SK-N-SH (cell line): ENCODE measurements around the gene PLOD3.

Experiments used
- CTCF ChIP-seq: fragments of 200-600 bp; sonication (generic); IDR thresholded peaks from 2 replicates; pipeline ENCODE4 v1.6.1; 2017; ENCODE audit warnings: antibody characterized with exemption, mild to moderate bottlenecking, moderate library complexity
- EZH2phosphoT487 ChIP-seq: fragments of 200-600 bp; sonication (generic); IDR thresholded peaks from 2 replicates; pipeline ENCODE4 v1.6.1; 2017; ENCODE audit warnings: low read depth, mixed run types, mild to moderate bottlenecking, antibody characterized with exemption, moderate library complexity, borderline replicate concordance
- GATA2 ChIP-seq: sonication (generic); formaldehyde crosslinking; IDR thresholded peaks from 2 replicates; pipeline ENCODE4 v1.5.0; 2020; ENCODE audit warnings: mild to moderate bottlenecking, missing genetic modification reagents
- IRF3 ChIP-seq: fragments of 150-350 bp; IDR thresholded peaks from 2 replicates; pipeline ENCODE4 v1.6.1; 2016; ENCODE audit warnings: mild to moderate bottlenecking, low read depth, low read length
- MAX ChIP-seq: IDR thresholded peaks from 2 replicates; pipeline ENCODE4 v1.4.0; 2012; ENCODE audit warnings: low read depth
- PBX3 ChIP-seq: IDR thresholded peaks from 2 replicates; pipeline ENCODE4; 2012
- POLR2AphosphoS5 ChIP-seq: IDR thresholded peaks from 2 replicates; pipeline ENCODE4 v1.6.1; 2012; ENCODE audit warnings: low read depth, low read length

- TF ChIP-seq CTCF = no peak
- TF ChIP-seq MAX = no peak
- no peak for TF ChIP-seq POLR2AphosphoS5
- TF ChIP-seq IRF3 = no peak
- no peak for TF ChIP-seq PBX3
- TF ChIP-seq GATA2 (CRISPR knock-in tag) = no peak
- no peak for TF ChIP-seq EZH2phosphoT487
Measured at GRCh38 chr7:101226721-101227120, 9.3 kb upstream of the PLOD3 start.
